K562 (cell line): ENCODE data around the gene ZNF296. TPM values are rescaled to one million over a fixed set of nuclear protein-coding genes. Genes with fewer than 3 reads are reported as not detected.
A peak's percentile ranks its signal among the peaks of the same experiment; 100 is the strongest.

Experiments
- ASH1L ChIP-seq: fragments of 450-650 bp; IDR thresholded peaks from 2 replicates; pipeline ENCODE4 v1.6.1; 2018; ENCODE audit warnings: borderline replicate concordance, mild to moderate bottlenecking, low read depth; ENCODE audit not compliant: partially characterized antibody
- CTCFL ChIP-seq: IDR thresholded peaks from 2 replicates; pipeline ENCODE4 v1.6.1; 2011; ENCODE audit warnings: borderline replicate concordance, low read depth, mild to moderate bottlenecking, moderate library complexity, low read length; ENCODE audit not compliant: insufficient read depth, poor library complexity, severe bottlenecking
- E2F3 ChIP-seq: fragments of 250-450 bp; sonication (Bioruptor Pico); IDR thresholded peaks from 2 replicates; pipeline ENCODE4 v1.4.0; 2020; ENCODE audit warnings: mild to moderate bottlenecking
- E2F4 ChIP-seq: sonication (generic); formaldehyde crosslinking; IDR thresholded peaks from 2 replicates; pipeline ENCODE4 v1.8.0; 2022; ENCODE audit warnings: mild to moderate bottlenecking, low read depth, missing genetic modification reagents
- FOXJ2 ChIP-seq: fragments of 200-800 bp; sonication (Bioruptor generic); IDR thresholded peaks from 2 replicates; pipeline ENCODE4 v1.6.1; 2016; ENCODE audit warnings: missing genetic modification characterization, missing compliant biosample characterization
- GABPB1 ChIP-seq: sonication (generic); formaldehyde crosslinking; IDR thresholded peaks from 2 replicates; pipeline ENCODE4 v1.8.0; 2022; ENCODE audit warnings: mild to moderate bottlenecking, missing genetic modification reagents
- HDGF ChIP-seq: fragments of 450-650 bp; IDR thresholded peaks from 2 replicates; pipeline ENCODE4 v1.6.1; 2016
- HMG20B ChIP-seq: fragments of 250-450 bp; sonication (Bioruptor Pico); IDR thresholded peaks from 2 replicates; pipeline ENCODE4 v1.5.0; 2021; ENCODE audit warnings: mild to moderate bottlenecking
- JUN ChIP-seq, 2 experiments: sonication (generic) in 1 of 2; formaldehyde crosslinking in 1 of 2; IDR thresholded peaks; 2 replicates each; pipeline versions ENCODE4 v1.6.1 to v1.8.0; 2012 to 2022; ENCODE audit warnings: borderline replicate concordance in 2 of 2, mild to moderate bottlenecking in 2 of 2, improper control_type of control experiment in 1 of 2, low read depth in 1 of 2, low read length in 1 of 2, missing genetic modification reagents in 1 of 2
- KLF1 ChIP-seq: fragments of 450-650 bp; IDR thresholded peaks from 2 replicates; pipeline ENCODE4 v1.6.1; 2016; ENCODE audit warnings: missing genetic modification characterization, missing compliant biosample characterization
- NFE2L1 ChIP-seq: fragments of 450-650 bp; IDR thresholded peaks from 2 replicates; pipeline ENCODE4 v1.6.1; 2016; ENCODE audit warnings: missing genetic modification characterization, low read depth, mild to moderate bottlenecking, missing compliant biosample characterization, moderate library complexity, borderline replicate concordance
- PHF21A ChIP-seq: fragments of 450-650 bp; IDR thresholded peaks from 2 replicates; pipeline ENCODE4 v1.6.1; 2017; ENCODE audit warnings: low read depth, borderline replicate concordance
- RFX1 ChIP-seq: fragments of 450-650 bp; IDR thresholded peaks from 2 replicates; pipeline ENCODE4 v1.6.1; 2016; ENCODE audit warnings: mild to moderate bottlenecking, moderate library complexity
- SIN3B ChIP-seq: fragments of 450-650 bp; IDR thresholded peaks from 2 replicates; pipeline ENCODE4 v1.6.1; 2017; ENCODE audit warnings: low read depth, mild to moderate bottlenecking, moderate library complexity
- SIX5 ChIP-seq, 2 experiments: IDR thresholded peaks; 2 replicates each; pipeline ENCODE4 v1.6.1; 2011; ENCODE audit warnings: low read length in 2 of 2, borderline replicate concordance in 1 of 2, low read depth in 1 of 2, mild to moderate bottlenecking in 1 of 2, moderate library complexity in 1 of 2; ENCODE audit not compliant: insufficient read depth in 1 of 2
- SNRNP70 ChIP-seq: fragments of 200-400 bp; formaldehyde crosslinking; optimal IDR thresholded peaks from 2 replicates; pipeline ENCODE3; 2017; ENCODE audit warnings: low read depth, low read length
- TBP ChIP-seq: optimal IDR thresholded peaks from 2 replicates; pipeline ENCODE3; 2011; ENCODE audit warnings: low read depth, low read length, improper control_type of control experiment
- ZNF408 ChIP-seq: fragments of 250-450 bp; sonication (Bioruptor Pico); IDR thresholded peaks from 2 replicates; pipeline ENCODE4 v1.4.0; 2020; ENCODE audit warnings: low read depth, mild to moderate bottlenecking, moderate library complexity
- ZNF830 ChIP-seq: fragments of 250-450 bp; sonication (Bioruptor Pico); IDR thresholded peaks from 2 replicates; pipeline ENCODE4 v1.5.0; 2021; ENCODE audit warnings: mild to moderate bottlenecking
- polyA plus RNA-seq, 8 experiments: library from polyadenylated mRNA; depleted of rRNA in 4 of 8; stranded (reverse) in 5 of 8; unstranded in 3 of 8; fragments of >200 nt; fragmentation: Nextera tagmentation in 2 of 8; fragmentation: Illumina TruSeq in 1 of 8; extraction: Ambion mirVana in 2 of 8; extraction: Trizol in 1 of 8; gene quantifications; 2 replicates each; pipeline versions ENCODE4 v1.2.1 to v1.2.3, GENCODE V29; 2011 to 2014; ENCODE audit warnings: inconsistent platforms in 1 of 8, missing spikeins in 1 of 8
- total RNA-seq, 7 experiments: library from RNA; depleted of rRNA in 6 of 7; stranded (reverse); fragments of >200 nt in 6 of 7; fragmentation: Illumina TruSeq in 2 of 7; extraction: Trizol in 2 of 7; gene quantifications; 2 replicates each; pipeline versions ENCODE4 v1.2.1 to v1.2.3, GENCODE V29; 2011 to 2021; ENCODE audit warnings: low replicate concordance in 1 of 7

The ZNF296 gene
- total and polyA plus RNA-seq, 9 of the 15 experiments (the other 6 are each of a cell fraction or from before 2014, with no cell fraction given): 0.03 to 8.8 (median 0.47) TPM; not detected in 1

DNA sequence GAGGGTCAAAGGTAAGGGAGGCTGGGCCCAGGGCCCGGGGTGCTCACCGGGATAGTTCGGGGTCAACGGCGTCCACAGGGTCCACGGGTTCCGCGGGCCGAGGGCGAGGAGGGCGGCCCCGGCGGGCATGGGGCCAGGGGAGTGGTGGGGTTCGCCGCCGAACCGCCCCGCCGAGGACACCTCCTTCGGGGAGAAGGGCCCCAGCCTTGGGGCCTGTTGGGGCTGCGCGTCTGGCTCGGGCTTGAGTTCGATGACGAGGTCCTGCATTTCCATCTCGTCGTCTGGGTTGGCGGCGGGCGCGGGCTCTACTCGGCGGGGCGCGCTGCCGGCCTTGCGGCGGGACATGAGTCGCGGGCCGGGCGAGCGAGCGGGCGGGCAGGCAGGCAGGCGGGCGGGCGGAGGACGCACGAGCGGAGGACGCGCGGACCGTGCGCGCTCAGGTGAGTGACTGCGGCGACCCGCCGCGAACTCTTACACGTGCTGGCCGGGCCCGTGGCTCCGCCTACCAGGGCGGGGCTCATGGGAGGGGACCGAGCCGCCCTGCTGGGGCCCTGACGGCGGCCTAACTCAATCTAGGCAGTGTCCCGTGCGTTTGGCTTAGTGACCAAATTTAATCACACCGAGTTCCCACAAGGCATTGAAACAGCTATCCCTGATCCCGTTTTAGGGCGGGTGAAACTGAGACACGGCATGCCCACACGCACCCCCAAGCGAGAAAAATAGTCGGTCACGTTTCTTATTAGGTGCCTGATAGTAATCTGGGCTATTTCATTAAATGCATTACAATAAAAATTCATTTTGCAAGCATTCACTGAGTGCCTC, at the start of gene ZNF296 (continued):
- TF ChIP-seq JUN (IDR thresholded peaks at IDR 0.05; ENCODE audit: borderline replicate concordance, low read depth, low read length): no peak
- 0 out of 2 replicates have a peak, but pooled peaks have one; percentile 21 for TF ChIP-seq JUN (CRISPR knock-in tag; IDR thresholded peaks at IDR 0.05; ENCODE audit: borderline replicate concordance)
- no peak for TF ChIP-seq FOXJ2 (tag)
- TF ChIP-seq ZNF830 (CRISPR knock-in tag): no peak
- TF ChIP-seq PHF21A: no peak
- no peak for TF ChIP-seq SNRNP70
- no peak for TF ChIP-seq HDGF
- no peak for TF ChIP-seq CTCFL
- no peak for TF ChIP-seq GABPB1
- TF ChIP-seq SIX5 (IDR thresholded peaks at IDR 0.05; ENCODE audit: borderline replicate concordance in 1 of 2, insufficient read depth in 1 of 2, low read depth in 1 of 2, low read length in 2 of 2): no peak
- TF ChIP-seq HMG20B (CRISPR knock-in tag): no peak
- TF ChIP-seq TBP: peak; percentile 76
- TF ChIP-seq RFX1: no peak
- TF ChIP-seq ZNF408 (CRISPR knock-in tag): no peak
- TF ChIP-seq E2F4 (CRISPR knock-in tag): no peak
- 0 out of 2 replicates have a peak, but pooled peaks have one; percentile 32 for TF ChIP-seq SIN3B
- peak; percentile 58; the same call in 1 of the 2 replicates for TF ChIP-seq KLF1
- TF ChIP-seq E2F3 (CRISPR knock-in tag): no peak
- no peak for TF ChIP-seq NFE2L1
- TF ChIP-seq ASH1L: no peak
